IMR-90 (cell line): Measurements from ENCODE around the gene KMT2C. TPM values are rescaled to one million over a fixed set of nuclear protein-coding genes. Genes with fewer than 3 reads are reported as not detected.

Experiments
- ATAC-seq: fragments of 200-7000 bp; cut with Tn5 transposase; 2 replicates; pipeline ENCODE4 v1.9.1; 2020; ENCODE audit warnings: low read depth, mild to moderate bottlenecking, moderate library complexity
- BruUV-seq: library from RNA; stranded (reverse); fragments of 400-500 nt; replicated peaks from 2 replicates; lab custom pipeline; 2021; lab: Mats Ljungman, UMichigan
- CTCF ChIA-PET: fragments of 300-600 bp; formaldehyde crosslinking; extraction: SDS; loops from one replicate; lab custom pipeline; 2021; ENCODE audit warnings: antibody characterized with exemption; lab: Yijun Ruan, JAX
- POLR2A ChIA-PET: fragments of 300-600 bp; sonication (Branson Sonifier 250); formaldehyde crosslinking; loops from one replicate; lab custom pipeline; 2022; ENCODE audit warnings: antibody characterized with exemption; ENCODE audit not compliant: unreplicated experiment; lab: Charles Lee
- DNase-seq: peaks from one replicate; pipeline ENCODE4 v3.0.0; 2013
- H2AFZ ChIP-seq: replicated peaks from 2 replicates; pipeline ENCODE3; 2013; ENCODE audit warnings: low read length, mild to moderate bottlenecking; ENCODE audit not compliant: poor library complexity
- H2AK5ac ChIP-seq: 2 replicates; pipeline ENCODE4 v1.6.1; 2013; ENCODE audit warnings: low read depth, low read length, inconsistent platforms
- H2AK9ac ChIP-seq: replicated peaks from 2 replicates; pipeline ENCODE3; 2013; ENCODE audit warnings: mild to moderate bottlenecking, low read depth, low read length, moderate library complexity; ENCODE audit not compliant: poor library complexity
- H2BK120ac ChIP-seq: 2 replicates; pipeline ENCODE4 v1.6.1; 2013; ENCODE audit warnings: low read depth, low read length, inconsistent platforms
- H2BK15ac ChIP-seq: 3 replicates; pipeline ENCODE4 v1.6.1; 2013; ENCODE audit warnings: low read depth, low read length, inconsistent platforms
- H2BK20ac ChIP-seq: 2 replicates; pipeline ENCODE4 v1.6.1; 2013; ENCODE audit warnings: low read depth, mild to moderate bottlenecking, inconsistent platforms, low read length, moderate library complexity
- H2BK5ac ChIP-seq: 2 replicates; pipeline ENCODE4 v1.6.1; 2013; ENCODE audit warnings: mild to moderate bottlenecking, low read depth, low read length, inconsistent platforms; ENCODE audit not compliant: poor library complexity, severe bottlenecking
- H3K14ac ChIP-seq: replicated peaks from 2 replicates; pipeline ENCODE4 v1.6.1; 2013; ENCODE audit warnings: low read depth, low read length, inconsistent platforms
- H3K18ac ChIP-seq: 2 replicates; pipeline ENCODE4 v1.6.1; 2013; ENCODE audit warnings: low read depth, low read length, control low read depth
- H3K23ac ChIP-seq: 2 replicates; pipeline ENCODE4 v1.6.1; 2013; ENCODE audit warnings: low read depth, low read length, inconsistent platforms
- H3K27ac ChIP-seq: 2 replicates; pipeline ENCODE4 v1.5.1; 2013; ENCODE audit warnings: mild to moderate bottlenecking, control low read depth, low read length; ENCODE audit not compliant: insufficient read depth
- H3K27me3 ChIP-seq: 2 replicates; pipeline ENCODE4 v1.6.1; 2013; ENCODE audit warnings: low read length; ENCODE audit not compliant: control insufficient read depth, insufficient read depth
- H3K36me3 ChIP-seq: 2 replicates; pipeline ENCODE4 v1.6.1; 2013; ENCODE audit warnings: low read length, mixed read lengths; ENCODE audit not compliant: control insufficient read depth, insufficient read depth
- H3K4ac ChIP-seq: 2 replicates; pipeline ENCODE4 v1.6.1; 2013; ENCODE audit warnings: low read depth, low read length, inconsistent platforms
- H3K4me1 ChIP-seq: 2 replicates; pipeline ENCODE4 v1.6.1; 2013; ENCODE audit warnings: low read length, mixed read lengths; ENCODE audit not compliant: control insufficient read depth, insufficient read depth
- H3K4me2 ChIP-seq: 2 replicates; pipeline ENCODE4 v1.6.1; 2013; ENCODE audit warnings: low read depth, mild to moderate bottlenecking, control low read depth, low read length, moderate library complexity
- H3K4me3 ChIP-seq: 2 replicates; pipeline ENCODE4 v1.5.1; 2013; ENCODE audit warnings: low read depth, mild to moderate bottlenecking, control low read depth, low read length, moderate library complexity; ENCODE audit not compliant: insufficient read depth
- H3K56ac ChIP-seq: 2 replicates; pipeline ENCODE4 v1.6.1; 2013; ENCODE audit warnings: low read length, inconsistent platforms; ENCODE audit not compliant: insufficient read depth; ENCODE audit errors: extremely low read depth
- H3K79me1 ChIP-seq, 2 experiments: 2 replicates each; pipeline ENCODE4 v1.6.1; 2013; ENCODE audit warnings: low read length in 2 of 2, inconsistent platforms in 1 of 2, low read depth in 1 of 2
- H3K9ac ChIP-seq: 2 replicates; pipeline ENCODE4 v1.6.1; 2013; ENCODE audit warnings: low read depth, low read length, control low read depth
- H3K9me1 ChIP-seq: 2 replicates; pipeline ENCODE4 v1.6.1; 2013; ENCODE audit warnings: low read length, inconsistent platforms; ENCODE audit not compliant: insufficient read depth
- H3K9me3 ChIP-seq: 2 replicates; pipeline ENCODE4 v1.6.1; 2013; ENCODE audit warnings: low read length; ENCODE audit not compliant: control insufficient read depth, insufficient read depth
- H4K20me1 ChIP-seq: 2 replicates; pipeline ENCODE4 v1.6.1; 2013; ENCODE audit warnings: low read length, inconsistent platforms; ENCODE audit not compliant: insufficient read depth
- H4K5ac ChIP-seq: 2 replicates; pipeline ENCODE4 v1.6.1; 2013; ENCODE audit warnings: mild to moderate bottlenecking, low read depth, low read length, control low read depth
- H4K8ac ChIP-seq, 2 experiments: 2 replicates each; pipeline ENCODE4 v1.6.1; 2013; ENCODE audit warnings: low read depth in 2 of 2, low read length in 2 of 2, control low read depth in 1 of 2, inconsistent platforms in 1 of 2
- H4K91ac ChIP-seq: 2 replicates; pipeline ENCODE4 v1.6.1; 2013; ENCODE audit warnings: low read depth, low read length, inconsistent platforms; ENCODE audit not compliant: insufficient read depth
- BHLHE40 ChIP-seq: fragments of 150-350 bp; IDR thresholded peaks from 2 replicates; pipeline ENCODE4 v1.6.1; 2016; ENCODE audit warnings: mild to moderate bottlenecking, low read depth, low read length
- CEBPB ChIP-seq: IDR thresholded peaks from 2 replicates; pipeline ENCODE4 v1.6.1; 2012; ENCODE audit warnings: low read depth, low read length, improper control_type of control experiment
- CHD1 ChIP-seq: IDR thresholded peaks from 2 replicates; pipeline ENCODE4 v1.6.1; 2012; ENCODE audit warnings: low read depth, low read length, improper control_type of control experiment
- FOS ChIP-seq: fragments of 150-350 bp; IDR thresholded peaks from 2 replicates; pipeline ENCODE4 v1.6.1; 2016; ENCODE audit warnings: low read depth, low read length
- MAFK ChIP-seq: IDR thresholded peaks from 2 replicates; pipeline ENCODE4 v1.6.1; 2012; ENCODE audit warnings: low read depth, low read length, improper control_type of control experiment
- MAZ ChIP-seq: IDR thresholded peaks from 2 replicates; pipeline ENCODE4 v1.6.1; 2012; ENCODE audit warnings: low read depth, mild to moderate bottlenecking, low read length, improper control_type of control experiment, moderate library complexity, borderline replicate concordance
- MXI1 ChIP-seq: IDR thresholded peaks from 2 replicates; pipeline ENCODE4 v1.6.1; 2012; ENCODE audit warnings: low read depth, mild to moderate bottlenecking, low read length, moderate library complexity, borderline replicate concordance
- RCOR1 ChIP-seq: IDR thresholded peaks from 2 replicates; pipeline ENCODE4 v1.6.1; 2012; ENCODE audit warnings: mild to moderate bottlenecking, low read length, improper control_type of control experiment; ENCODE audit not compliant: insufficient replicate concordance
- RFX5 ChIP-seq: IDR thresholded peaks from 2 replicates; pipeline ENCODE4 v1.8.0; 2012; ENCODE audit warnings: low read depth, mild to moderate bottlenecking, low read length, moderate library complexity
- SMC3 ChIP-seq: fragments of 150-350 bp; IDR thresholded peaks from 2 replicates; pipeline ENCODE4 v1.6.1; 2016; ENCODE audit warnings: low read depth, mild to moderate bottlenecking, antibody characterized with exemption, low read length, moderate library complexity
- WGBS, 2 experiments: methylation state at CpG; one replicate each; pipeline versions ENCODE4 v1.1.5 to v1.1.7; 2013; ENCODE audit warnings: missing lambda C conversion rate in 2 of 2; ENCODE audit not compliant: insufficient read length in 1 of 2; ENCODE audit errors: extremely low coverage in 2 of 2; 5-methylcytosine and 5-hydroxymethylcytosine counted together
- dilution Hi-C: fragments of 300-500 bp; cut with HindIII; formaldehyde crosslinking; loops from one replicate; pipeline ENCODE4 v1.14.3; 2018; ENCODE audit warnings: low sequenced_read_pairs; ENCODE audit not compliant: unreplicated experiment
- in situ Hi-C: fragments of 300-500 bp; cut with MboI; formaldehyde crosslinking; loops from 3 replicates; pipeline ENCODE4 v1.14.3; 2019; ENCODE audit warnings: low sequenced_read_pairs, inconsistent platforms, mixed read lengths
- intact Hi-C: fragments of 100-400 bp; cut with micrococcal nuclease; formaldehyde crosslinking; loops from 2 replicates; pipeline ENCODE4 v1.10.0; 2022
- polyA plus RNA-seq, 3 experiments: library from polyadenylated mRNA; depleted of rRNA; stranded (reverse); fragments of >200 nt; gene quantifications; 2 replicates each; pipeline ENCODE4 v1.2.3, GENCODE V29; 2012; ENCODE audit warnings: low replicate concordance in 1 of 3
- total RNA-seq: library from RNA; depleted of rRNA; stranded (reverse); fragments of >200 nt; gene quantifications from 2 replicates; pipeline ENCODE4 v1.2.3, GENCODE V29; 2012
- TF ChIP-seq, protein P1 (sequence below): fragments of 150-350 bp; IDR thresholded peaks from 2 replicates; pipeline ENCODE4 v1.6.1; 2016; ENCODE audit warnings: low read depth, mild to moderate bottlenecking, low read length, moderate library complexity, borderline replicate concordance

The KMT2C gene
- total and polyA plus RNA-seq, 2 of the 4 experiments (the other 2 are of a cell fraction) = 8.0 to 23.3 TPM

DNA sequence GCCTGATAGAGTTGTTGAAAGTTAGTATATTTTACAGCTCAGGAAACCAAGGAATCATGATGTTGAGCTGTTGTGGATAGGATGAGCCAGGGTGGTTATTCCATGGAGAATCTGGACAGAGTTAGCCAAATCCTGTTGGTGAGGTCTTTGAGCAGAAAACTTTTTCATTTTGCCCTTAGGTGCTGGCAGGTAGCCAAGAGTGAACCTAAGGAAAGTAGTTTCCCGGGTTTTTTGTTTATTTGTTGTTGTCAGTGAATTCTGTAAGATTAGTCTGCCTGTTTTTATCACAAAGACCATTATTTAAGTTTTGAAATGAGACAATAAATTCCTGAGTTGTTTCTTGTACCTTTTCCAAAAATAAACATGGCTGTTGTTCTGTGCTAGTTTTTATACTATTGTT, 349.3 kb downstream of the KMT2C start:
- no peak overlapping the region for H2BK15ac ChIP-seq
- no peak for TF ChIP-seq FOS
- no peak for TF ChIP-seq CHD1
- TF ChIP-seq, protein P1, sequence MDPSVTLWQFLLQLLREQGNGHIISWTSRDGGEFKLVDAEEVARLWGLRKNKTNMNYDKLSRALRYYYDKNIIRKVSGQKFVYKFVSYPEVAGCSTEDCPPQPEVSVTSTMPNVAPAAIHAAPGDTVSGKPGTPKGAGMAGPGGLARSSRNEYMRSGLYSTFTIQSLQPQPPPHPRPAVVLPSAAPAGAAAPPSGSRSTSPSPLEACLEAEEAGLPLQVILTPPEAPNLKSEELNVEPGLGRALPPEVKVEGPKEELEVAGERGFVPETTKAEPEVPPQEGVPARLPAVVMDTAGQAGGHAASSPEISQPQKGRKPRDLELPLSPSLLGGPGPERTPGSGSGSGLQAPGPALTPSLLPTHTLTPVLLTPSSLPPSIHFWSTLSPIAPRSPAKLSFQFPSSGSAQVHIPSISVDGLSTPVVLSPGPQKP = no peak
- no peak for TF ChIP-seq MXI1
- TF ChIP-seq RCOR1 = no peak
- no peak for TF ChIP-seq BHLHE40
- no peak for TF ChIP-seq MAZ
- no peak for TF ChIP-seq MAFK
- no peak for TF ChIP-seq SMC3
- no peak for TF ChIP-seq RFX5
- TF ChIP-seq CEBPB = no peak

More for the DNA sequence above, 349.3 kb downstream of the KMT2C start:
- Histone ChIP-seq H3K14ac (no peak overlapping the region), H3K27me3 (no peaks in the 10 kb centered on the region), H3K79me1 (peaks cover 4 to 15% of the 10 kb centered on the region in 2 experiments; a peak in 2 of 4 replicates), H3K56ac (no peak overlapping the region), H3K4me3 (no peak overlapping the region), H2AFZ (no peak overlapping the region), H4K8ac (no peak overlapping the region), H3K9ac (no peak overlapping the region), H2AK5ac (no peak overlapping the region), H4K91ac (no peak overlapping the region), H3K9me1 (0 out of 2 replicates have a peak, but pooled peaks cover under 1% of the 10 kb centered on the region), H3K4ac (no peak overlapping the region), H3K27ac (no peak overlapping the region), H2BK20ac (no peak overlapping the region), H3K23ac (no peak overlapping the region), H3K4me1 (no peaks in the 10 kb centered on the region), H2AK9ac (no peak overlapping the region), H3K9me3 (peaks cover 7% of the 10 kb centered on the region), H3K36me3 (no peaks in the 10 kb centered on the region), H4K5ac (no peak overlapping the region), H3K18ac (no peak overlapping the region), H4K20me1 (no peaks in the 10 kb centered on the region), H3K4me2 (no peak overlapping the region), H2BK120ac (no peak overlapping the region), H2BK5ac (no peak overlapping the region)
- DNase-seq (no peak), ATAC-seq (no peak)
- in situ Hi-C loops (no loop called here), dilution Hi-C loops (no loop called here), intact Hi-C loops (no loop called here)
- ChIA-PET POLR2A (no interaction called here), CTCF (no interaction called here)
- WGBS, 2 experiments = no CpG with 5 or more reads among the region's 1 CpG
- BruUV-seq = no TSS peak
